ENCODE data around the gene KPNA6. TPM values are rescaled to one million over a fixed set of nuclear protein-coding genes. Genes with fewer than 3 reads are reported as not detected.

KPNA6 gene
- total and polyA plus RNA-seq, 9 of the 15 experiments (the other 6 are each of a cell fraction or from before 2014, with no cell fraction given) = 20.1 to 54.6 (median 32.2) TPM

DNA sequence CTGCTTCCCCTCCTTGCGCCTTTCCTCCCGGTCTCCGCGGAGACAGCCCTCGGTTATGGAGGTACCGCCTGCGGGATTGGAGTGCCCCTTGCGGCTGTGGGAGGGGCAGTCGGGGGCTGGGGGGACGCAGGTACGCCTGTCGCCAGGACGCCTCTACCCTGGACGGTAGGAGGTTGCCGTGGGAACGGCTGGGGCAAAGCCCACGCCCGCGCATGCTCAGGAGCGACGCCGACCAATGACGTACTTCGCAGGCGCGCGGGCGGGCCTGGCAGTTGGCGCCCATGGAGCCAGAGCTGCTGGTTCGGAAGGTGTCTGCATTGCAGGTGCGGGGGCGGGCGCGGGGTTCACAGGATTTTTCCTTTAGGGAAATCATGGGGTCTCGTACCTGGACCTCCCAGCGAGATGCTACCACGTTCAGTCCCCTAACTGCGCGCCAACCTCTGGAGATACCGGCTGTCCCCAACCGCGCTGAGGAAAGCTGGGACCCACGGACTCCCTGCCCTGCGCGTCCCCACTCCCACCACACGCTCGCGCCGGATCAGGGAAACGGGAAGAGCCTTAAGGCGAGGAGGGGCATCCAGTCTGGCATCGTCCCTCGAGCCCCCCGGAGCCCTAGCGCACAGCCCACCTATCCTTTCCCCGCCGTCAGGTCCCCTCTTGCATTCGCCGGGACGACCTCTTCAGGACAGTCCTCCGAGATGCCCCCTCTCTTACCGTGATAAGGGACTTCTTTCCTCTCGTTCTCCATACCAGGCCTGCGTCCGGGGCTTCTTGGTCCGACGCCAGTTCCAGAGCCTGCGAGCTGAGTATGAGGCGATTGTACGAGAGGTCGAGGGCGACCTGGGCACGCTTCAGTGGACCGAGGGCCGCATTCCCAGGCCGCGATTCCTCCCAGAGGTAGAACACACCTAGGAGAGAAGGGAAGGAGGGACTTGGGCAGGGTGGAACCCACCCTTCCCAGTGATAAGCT lies 97.8 kb downstream of the KPNA6 start, which contains the start of gene IQCC (continued):
- TF ChIP-seq PTBP1 (IDR thresholded peaks at IDR 0.05; ENCODE audit: low read depth, low read length) (0 out of 2 replicates have a peak, but pooled peaks have one; percentile 22), ZNF134 (CRISPR knock-in tag; conservative IDR thresholded peaks at IDR 0.05) (no peak), E2F3 (CRISPR knock-in tag; IDR thresholded peaks at IDR 0.05) (peak; percentile 94), ESRRA (IDR thresholded peaks at IDR 0.05; ENCODE audit: borderline replicate concordance, low read depth) (peak; percentile 69; the same call in 1 of the 2 replicates), NRF1 (conservative IDR thresholded peaks at IDR 0.05 in 1 of 2, IDR thresholded peaks at IDR 0.05 in 1 of 2) (peak; percentile 98), HDAC1 (IDR thresholded peaks at IDR 0.05) (peak; percentile 52 to 90; a peak in 3 of 4 replicates), SAP30 (IDR thresholded peaks at IDR 0.05; ENCODE audit: borderline replicate concordance, insufficient read depth, low read depth, low read length, poor library complexity, severe bottlenecking) (peak; percentile 46), SMC3 (conservative IDR thresholded peaks at IDR 0.05; ENCODE audit: insufficient read depth, low read depth, low read length) (peak; percentile 3; the same call in 1 of the 2 replicates), ZNF143 (CRISPR knock-in tag; IDR thresholded peaks at IDR 0.05) (peak; percentile 54), ZKSCAN1 (IDR thresholded peaks at IDR 0.05; ENCODE audit: low read depth, low read length) (peak; percentile 21; the same call in 1 of the 2 replicates), ZNF121 (CRISPR knock-in tag; conservative IDR thresholded peaks at IDR 0.05) (no peak), MIER1 (IDR thresholded peaks at IDR 0.05; ENCODE audit: low read depth) (peak; percentile 67; the same call in 1 of the 2 replicates), PYGO2 (tag; IDR thresholded peaks at IDR 0.05) (no peak), BMI1 (IDR thresholded peaks at IDR 0.05; ENCODE audit: low read length) (peak; percentile 94), ZKSCAN8 (CRISPR knock-in tag; IDR thresholded peaks at IDR 0.05) (no peak), ZEB2 (IDR thresholded peaks at IDR 0.05) (0 out of 2 replicates have a peak, but pooled peaks have one; percentile 11), NR2F6 (CRISPR knock-in tag; IDR thresholded peaks at IDR 0.05) (no peak), GABPB1 (CRISPR knock-in tag; IDR thresholded peaks at IDR 0.05) (0 out of 2 replicates have a peak, but pooled peaks have one; percentile 27), EGR1 (conservative IDR thresholded peaks at IDR 0.05) (peak; percentile 99), MXI1 (IDR thresholded peaks at IDR 0.05; ENCODE audit: low read depth, low read length) (peak; percentile 97)
- TF ChIP-seq, protein P1, sequence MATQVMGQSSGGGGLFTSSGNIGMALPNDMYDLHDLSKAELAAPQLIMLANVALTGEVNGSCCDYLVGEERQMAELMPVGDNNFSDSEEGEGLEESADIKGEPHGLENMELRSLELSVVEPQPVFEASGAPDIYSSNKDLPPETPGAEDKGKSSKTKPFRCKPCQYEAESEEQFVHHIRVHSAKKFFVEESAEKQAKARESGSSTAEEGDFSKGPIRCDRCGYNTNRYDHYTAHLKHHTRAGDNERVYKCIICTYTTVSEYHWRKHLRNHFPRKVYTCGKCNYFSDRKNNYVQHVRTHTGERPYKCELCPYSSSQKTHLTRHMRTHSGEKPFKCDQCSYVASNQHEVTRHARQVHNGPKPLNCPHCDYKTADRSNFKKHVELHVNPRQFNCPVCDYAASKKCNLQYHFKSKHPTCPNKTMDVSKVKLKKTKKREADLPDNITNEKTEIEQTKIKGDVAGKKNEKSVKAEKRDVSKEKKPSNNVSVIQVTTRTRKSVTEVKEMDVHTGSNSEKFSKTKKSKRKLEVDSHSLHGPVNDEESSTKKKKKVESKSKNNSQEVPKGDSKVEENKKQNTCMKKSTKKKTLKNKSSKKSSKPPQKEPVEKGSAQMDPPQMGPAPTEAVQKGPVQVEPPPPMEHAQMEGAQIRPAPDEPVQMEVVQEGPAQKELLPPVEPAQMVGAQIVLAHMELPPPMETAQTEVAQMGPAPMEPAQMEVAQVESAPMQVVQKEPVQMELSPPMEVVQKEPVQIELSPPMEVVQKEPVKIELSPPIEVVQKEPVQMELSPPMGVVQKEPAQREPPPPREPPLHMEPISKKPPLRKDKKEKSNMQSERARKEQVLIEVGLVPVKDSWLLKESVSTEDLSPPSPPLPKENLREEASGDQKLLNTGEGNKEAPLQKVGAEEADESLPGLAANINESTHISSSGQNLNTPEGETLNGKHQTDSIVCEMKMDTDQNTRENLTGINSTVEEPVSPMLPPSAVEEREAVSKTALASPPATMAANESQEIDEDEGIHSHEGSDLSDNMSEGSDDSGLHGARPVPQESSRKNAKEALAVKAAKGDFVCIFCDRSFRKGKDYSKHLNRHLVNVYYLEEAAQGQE (IDR thresholded peaks at IDR 0.05; ENCODE audit: borderline replicate concordance) = no peak
- TF ChIP-seq, protein P1 (CRISPR knock-in tag; IDR thresholded peaks at IDR 0.05; ENCODE audit: low read depth) = peak; percentile 30; the same call in 1 of the 2 replicates
